Body of pancreas (tissue), 4 donors: ENCODE results near the gene GPI.

Experiments used
- POLR2A ChIP-seq, 3 donors: fragments of 450-650 bp; IDR thresholded peaks; one replicate each; pipeline ENCODE4 v1.6.1; 2016; ENCODE audit warnings: antibody characterized with exemption in 3 of 3, mild to moderate bottlenecking in 2 of 3
- TF ChIP-seq, protein P1 (sequence below), 7 experiments: fragments of 450-650 bp in 4 of 7; fragments of 200-600 bp in 3 of 7; sonication (generic) in 3 of 7; IDR thresholded peaks; one replicate each; pipeline ENCODE4 v1.5.1; 2016 to 2019; ENCODE audit warnings: antibody characterized with exemption in 7 of 7

GRCh38 chr19:34386645-34387445 is 21.8 kb downstream of the GPI start:
- TF ChIP-seq, protein P1, sequence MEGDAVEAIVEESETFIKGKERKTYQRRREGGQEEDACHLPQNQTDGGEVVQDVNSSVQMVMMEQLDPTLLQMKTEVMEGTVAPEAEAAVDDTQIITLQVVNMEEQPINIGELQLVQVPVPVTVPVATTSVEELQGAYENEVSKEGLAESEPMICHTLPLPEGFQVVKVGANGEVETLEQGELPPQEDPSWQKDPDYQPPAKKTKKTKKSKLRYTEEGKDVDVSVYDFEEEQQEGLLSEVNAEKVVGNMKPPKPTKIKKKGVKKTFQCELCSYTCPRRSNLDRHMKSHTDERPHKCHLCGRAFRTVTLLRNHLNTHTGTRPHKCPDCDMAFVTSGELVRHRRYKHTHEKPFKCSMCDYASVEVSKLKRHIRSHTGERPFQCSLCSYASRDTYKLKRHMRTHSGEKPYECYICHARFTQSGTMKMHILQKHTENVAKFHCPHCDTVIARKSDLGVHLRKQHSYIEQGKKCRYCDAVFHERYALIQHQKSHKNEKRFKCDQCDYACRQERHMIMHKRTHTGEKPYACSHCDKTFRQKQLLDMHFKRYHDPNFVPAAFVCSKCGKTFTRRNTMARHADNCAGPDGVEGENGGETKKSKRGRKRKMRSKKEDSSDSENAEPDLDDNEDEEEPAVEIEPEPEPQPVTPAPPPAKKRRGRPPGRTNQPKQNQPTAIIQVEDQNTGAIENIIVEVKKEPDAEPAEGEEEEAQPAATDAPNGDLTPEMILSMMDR (IDR thresholded peaks at IDR 0.05), result no peak
- TF ChIP-seq POLR2A (IDR thresholded peaks at IDR 0.05), result no peak
